ENCODE data around the gene ZP1. TPM values are rescaled to one million over a fixed set of nuclear protein-coding genes. Genes with fewer than 3 reads are reported as not detected.

The ZP1 gene
- total and polyA plus RNA-seq, 2 of the 4 experiments (the other 2 are of a cell fraction), result 0.18 to 1.6 TPM

DNA sequence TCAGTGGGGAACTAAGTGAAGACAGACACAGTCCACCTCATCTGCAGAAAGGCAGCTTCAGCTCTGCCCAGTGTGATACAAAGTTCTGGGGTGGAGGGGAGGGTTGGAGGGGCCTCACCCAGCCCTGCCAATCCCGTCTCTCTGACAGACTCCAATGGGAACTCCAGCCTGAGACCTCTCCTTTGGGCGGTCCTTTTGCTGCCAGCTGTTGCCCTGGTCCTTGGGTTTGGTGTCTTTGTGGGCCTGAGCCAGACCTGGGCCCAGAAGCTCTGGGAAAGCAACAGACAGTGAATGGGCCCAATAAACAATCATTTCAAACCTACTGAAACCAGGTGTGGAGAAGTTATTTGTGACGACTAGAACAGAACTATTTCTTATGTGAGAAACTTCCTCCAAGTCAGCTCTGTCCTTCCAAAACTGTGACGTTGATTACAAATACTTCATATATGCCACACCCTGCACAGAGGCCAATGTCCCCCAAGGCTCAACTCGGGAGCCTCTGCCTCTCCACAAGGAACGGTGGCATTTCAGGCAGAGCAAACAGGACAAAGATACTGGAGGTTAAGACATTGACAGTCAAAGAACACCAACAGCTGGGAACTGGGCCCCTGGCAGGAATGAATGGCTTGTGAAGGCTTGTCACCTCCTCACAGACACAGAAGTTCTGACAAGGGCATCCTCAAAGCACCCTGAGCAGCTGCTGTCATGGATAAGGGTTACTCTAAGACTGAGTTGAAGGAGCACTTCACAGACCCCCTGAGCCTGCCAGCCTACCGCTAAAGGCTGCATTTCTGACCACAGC is 8.2 kb downstream of the ZP1 start:
- Histone ChIP-seq H3K4ac (ENCODE audit: low read depth, low read length) (no peak overlapping the region), H2BK15ac (ENCODE audit: low read depth, low read length) (no peak overlapping the region), H3K18ac (ENCODE audit: low read depth, low read length) (no peak overlapping the region), H2AFZ (replicated peaks; ENCODE audit: low read length, poor library complexity) (no peak overlapping the region), H4K20me1 (ENCODE audit: insufficient read depth, low read length) (no peaks in the 10 kb centered on the region), H3K27ac (ENCODE audit: insufficient read depth, low read length) (no peak overlapping the region), H3K4me1 (ENCODE audit: control insufficient read depth, insufficient read depth, low read length) (peaks cover 22% of the 10 kb centered on the region), H3K9me1 (ENCODE audit: insufficient read depth, low read length) (peaks cover 20% of the 10 kb centered on the region), H2AK9ac (replicated peaks; ENCODE audit: low read depth, low read length, poor library complexity) (no peak overlapping the region), H3K9ac (ENCODE audit: low read depth, low read length) (no peak overlapping the region), H3K4me2 (ENCODE audit: low read depth, low read length) (no peak overlapping the region), H2AK5ac (ENCODE audit: low read depth, low read length) (no peak overlapping the region), H3K79me1 (ENCODE audit: low read depth in 1 of 2, low read length in 2 of 2) (0 out of 4 replicates have a peak, but pooled peaks cover 0 to 3% of the 10 kb centered on the region in 2 experiments), H4K91ac (ENCODE audit: insufficient read depth, low read depth, low read length) (no peak overlapping the region), H3K4me3 (ENCODE audit: insufficient read depth, low read depth, low read length) (no peak overlapping the region), H2BK120ac (ENCODE audit: low read depth, low read length) (no peak overlapping the region), H4K8ac (ENCODE audit: low read depth in 2 of 2, low read length in 2 of 2) (no peak overlapping the region), H4K5ac (ENCODE audit: low read depth, low read length) (no peak overlapping the region), H2BK5ac (ENCODE audit: low read depth, low read length, poor library complexity, severe bottlenecking) (no peak overlapping the region), H3K36me3 (ENCODE audit: control insufficient read depth, insufficient read depth, low read length) (no peaks in the 10 kb centered on the region), H3K14ac (replicated peaks; ENCODE audit: low read depth, low read length) (no peak overlapping the region), H3K56ac (ENCODE audit: extremely low read depth, insufficient read depth, low read length) (no peak overlapping the region), H3K23ac (ENCODE audit: low read depth, low read length) (no peak overlapping the region), H2BK20ac (ENCODE audit: low read depth, low read length) (no peak overlapping the region), H3K27me3 (ENCODE audit: control insufficient read depth, insufficient read depth, low read length) (no peaks in the 10 kb centered on the region), H3K9me3 (ENCODE audit: control insufficient read depth, insufficient read depth, low read length) (no peaks in the 10 kb centered on the region)
- BruUV-seq (replicated peaks), result no TSS peak
- CTCF ChIA-PET, result interaction anchor here (1.2 to 2.0 kb wide), 2 partner anchors 12 to 24 kb away, joined by 4 to 6 read pairs; no protein-coding TSS in a partner anchor
- ATAC-seq (ENCODE audit: low read depth), result no peak
- POLR2A ChIA-PET (ENCODE audit: unreplicated experiment), result no interaction called here
- TF ChIP-seq RAD21 (IDR thresholded peaks at IDR 0.05; ENCODE audit: low read length) (no peak), SMC3 (IDR thresholded peaks at IDR 0.05; ENCODE audit: low read depth, low read length) (no peak), MXI1 (IDR thresholded peaks at IDR 0.05; ENCODE audit: borderline replicate concordance, low read depth, low read length) (no peak), FOS (IDR thresholded peaks at IDR 0.05; ENCODE audit: low read depth, low read length) (no peak), CEBPB (IDR thresholded peaks at IDR 0.05; ENCODE audit: low read depth, low read length) (no peak), BHLHE40 (IDR thresholded peaks at IDR 0.05; ENCODE audit: low read depth, low read length) (no peak), RFX5 (IDR thresholded peaks at IDR 0.05; ENCODE audit: low read depth, low read length) (no peak)
- TF ChIP-seq, protein P1, sequence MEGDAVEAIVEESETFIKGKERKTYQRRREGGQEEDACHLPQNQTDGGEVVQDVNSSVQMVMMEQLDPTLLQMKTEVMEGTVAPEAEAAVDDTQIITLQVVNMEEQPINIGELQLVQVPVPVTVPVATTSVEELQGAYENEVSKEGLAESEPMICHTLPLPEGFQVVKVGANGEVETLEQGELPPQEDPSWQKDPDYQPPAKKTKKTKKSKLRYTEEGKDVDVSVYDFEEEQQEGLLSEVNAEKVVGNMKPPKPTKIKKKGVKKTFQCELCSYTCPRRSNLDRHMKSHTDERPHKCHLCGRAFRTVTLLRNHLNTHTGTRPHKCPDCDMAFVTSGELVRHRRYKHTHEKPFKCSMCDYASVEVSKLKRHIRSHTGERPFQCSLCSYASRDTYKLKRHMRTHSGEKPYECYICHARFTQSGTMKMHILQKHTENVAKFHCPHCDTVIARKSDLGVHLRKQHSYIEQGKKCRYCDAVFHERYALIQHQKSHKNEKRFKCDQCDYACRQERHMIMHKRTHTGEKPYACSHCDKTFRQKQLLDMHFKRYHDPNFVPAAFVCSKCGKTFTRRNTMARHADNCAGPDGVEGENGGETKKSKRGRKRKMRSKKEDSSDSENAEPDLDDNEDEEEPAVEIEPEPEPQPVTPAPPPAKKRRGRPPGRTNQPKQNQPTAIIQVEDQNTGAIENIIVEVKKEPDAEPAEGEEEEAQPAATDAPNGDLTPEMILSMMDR (conservative IDR thresholded peaks at IDR 0.05; ENCODE audit: low read depth, low read length), result no peak
- WGBS, 2 experiments (ENCODE audit: extremely low coverage in 2 of 2, insufficient read length in 1 of 2), result 100% methylated on average over 1 of the region's 7 CpGs; no CpG with 5 or more reads in 1 of the 2 experiments
- dilution Hi-C loops (cut with HindIII; ENCODE audit: low sequenced_read_pairs, unreplicated experiment), result no loop called here
- DNase-seq, result no peak
- in situ Hi-C loops (cut with MboI; ENCODE audit: low sequenced_read_pairs), result no loop called here
- intact Hi-C loops (cut with micrococcal nuclease), result no loop called here
